Measurements from ENCODE around the gene RFX4. TPM values are rescaled to one million over a fixed set of nuclear protein-coding genes. Genes with fewer than 3 reads are reported as not detected.

Gene RFX4
- total and polyA plus RNA-seq, 2 donors, result 0.05 to 0.23 TPM

- peaks cover 0 to 2% of the 10 kb centered on the region in 2 donors for H3K9me3 ChIP-seq (ENCODE audit: control insufficient read depth in 2 of 2, insufficient read depth in 1 of 2, low read length in 1 of 2)
- H3K4me3 ChIP-seq (ENCODE audit: low read length in 2 of 2), result no peak overlapping the region
- H3K27me3 ChIP-seq (ENCODE audit: control insufficient read depth in 2 of 2, insufficient read depth in 1 of 2, low read length in 1 of 2), result peaks cover 71 to 96% of the 10 kb centered on the region in 2 donors
- no peak for DNase-seq (ENCODE audit: low read depth in 6 of 9, low spot score in 9 of 9)
- H3K4me1 ChIP-seq (ENCODE audit: control insufficient read depth in 2 of 2, insufficient read depth in 2 of 2, low read length in 2 of 2), result peaks cover 0 to 4% of the 10 kb centered on the region in 2 donors
- H3K27ac ChIP-seq (ENCODE audit: low read depth in 1 of 2, low read length in 1 of 2), result no peak overlapping the region
- no peaks in the 10 kb centered on the region for H3K36me3 ChIP-seq (ENCODE audit: control insufficient read depth in 2 of 2, insufficient read depth in 2 of 2, low read length in 1 of 2)
- 3% methylated on average over 62 of the region's 62 CpGs for WGBS
These were observed 4.2 kb downstream of the RFX4 start for GRCh38 chr12:106586803-106587684.

GRCh38 chr12:106588771-106589170 is 6.0 kb downstream of the RFX4 start:
- Histone ChIP-seq H3K36me3 (ENCODE audit: control insufficient read depth in 2 of 2, insufficient read depth in 2 of 2, low read length in 1 of 2) (no peaks in the 10 kb centered on the region), H3K27ac (ENCODE audit: low read depth in 1 of 2, low read length in 1 of 2) (no peak overlapping the region), H3K4me3 (ENCODE audit: low read length in 2 of 2) (no peak overlapping the region), H3K27me3 (ENCODE audit: control insufficient read depth in 2 of 2, insufficient read depth in 1 of 2, low read length in 1 of 2) (peaks cover 65 to 93% of the 10 kb centered on the region in 2 donors), H3K4me1 (ENCODE audit: control insufficient read depth in 2 of 2, insufficient read depth in 2 of 2, low read length in 2 of 2) (peaks cover 0 to 3% of the 10 kb centered on the region in 2 donors), H3K9me3 (ENCODE audit: control insufficient read depth in 2 of 2, insufficient read depth in 1 of 2, low read length in 1 of 2) (peaks cover 0 to 2% of the 10 kb centered on the region in 2 donors)
- DNase-seq (ENCODE audit: low read depth in 6 of 9, low spot score in 9 of 9), result no peak
- 52% methylated on average over 4 of the region's 4 CpGs for WGBS

- Histone ChIP-seq H3K9me3 (ENCODE audit: control insufficient read depth in 2 of 2, insufficient read depth in 1 of 2, low read length in 1 of 2) (no peaks in the 10 kb centered on the region), H3K27me3 (ENCODE audit: control insufficient read depth in 2 of 2, insufficient read depth in 1 of 2, low read length in 1 of 2) (peaks cover 58 to 93% of the 10 kb centered on the region in 2 donors), H3K4me3 (ENCODE audit: low read length in 2 of 2) (no peak overlapping the region), H3K4me1 (ENCODE audit: control insufficient read depth in 2 of 2, insufficient read depth in 2 of 2, low read length in 2 of 2) (no peaks in the 10 kb centered on the region), H3K36me3 (ENCODE audit: control insufficient read depth in 2 of 2, insufficient read depth in 2 of 2, low read length in 1 of 2) (no peaks in the 10 kb centered on the region), H3K27ac (ENCODE audit: low read depth in 1 of 2, low read length in 1 of 2) (no peak overlapping the region)
- 59% methylated on average over 2 of the region's 2 CpGs for WGBS
- DNase-seq (ENCODE audit: low read depth in 6 of 9, low spot score in 9 of 9), result no peak
These were observed 7.8 kb downstream of the RFX4 start for GRCh38 chr12:106590601-106591000.

- no peak for DNase-seq (ENCODE audit: low read depth in 6 of 9, low spot score in 9 of 9)
- 21% methylated on average over 17 of the region's 17 CpGs for WGBS
- H3K36me3 ChIP-seq (ENCODE audit: control insufficient read depth in 2 of 2, insufficient read depth in 2 of 2, low read length in 1 of 2), result no peaks in the 10 kb centered on the region
- H3K4me3 ChIP-seq (ENCODE audit: low read length in 2 of 2), result no peak overlapping the region
- no peaks in the 10 kb centered on the region for H3K9me3 ChIP-seq (ENCODE audit: control insufficient read depth in 2 of 2, insufficient read depth in 1 of 2, low read length in 1 of 2)
- peaks cover 45 to 62% of the 10 kb centered on the region in 2 donors for H3K27me3 ChIP-seq (ENCODE audit: control insufficient read depth in 2 of 2, insufficient read depth in 1 of 2, low read length in 1 of 2)
- H3K4me1 ChIP-seq (ENCODE audit: control insufficient read depth in 2 of 2, insufficient read depth in 2 of 2, low read length in 2 of 2), result no peaks in the 10 kb centered on the region
- no peak overlapping the region for H3K27ac ChIP-seq (ENCODE audit: low read depth in 1 of 2, low read length in 1 of 2)
These were observed 11.6 kb downstream of the RFX4 start for GRCh38 chr12:106594447-106594846.

- no peak overlapping the region for H3K27ac ChIP-seq (ENCODE audit: low read depth in 1 of 2, low read length in 1 of 2)
- WGBS, result 94% methylated on average over 3 of the region's 3 CpGs
- H3K9me3 ChIP-seq (ENCODE audit: control insufficient read depth in 2 of 2, insufficient read depth in 1 of 2, low read length in 1 of 2), result no peaks in the 10 kb centered on the region
- DNase-seq (ENCODE audit: low read depth in 6 of 9, low spot score in 9 of 9), result no peak
- H3K4me1 ChIP-seq (ENCODE audit: control insufficient read depth in 2 of 2, insufficient read depth in 2 of 2, low read length in 2 of 2), result no peaks in the 10 kb centered on the region
- no peak overlapping the region for H3K4me3 ChIP-seq (ENCODE audit: low read length in 2 of 2)
- no peaks in the 10 kb centered on the region for H3K36me3 ChIP-seq (ENCODE audit: control insufficient read depth in 2 of 2, insufficient read depth in 2 of 2, low read length in 1 of 2)
- peaks cover 45 to 54% of the 10 kb centered on the region in 2 donors for H3K27me3 ChIP-seq (ENCODE audit: control insufficient read depth in 2 of 2, insufficient read depth in 1 of 2, low read length in 1 of 2)
These were observed 12.5 kb downstream of the RFX4 start for GRCh38 chr12:106595268-106595667.

GRCh38 chr12:106598003-106598402 is 15.2 kb downstream of the RFX4 start:
- no peaks in the 10 kb centered on the region for H3K36me3 ChIP-seq (ENCODE audit: control insufficient read depth in 2 of 2, insufficient read depth in 2 of 2, low read length in 1 of 2)
- peaks cover 32 to 37% of the 10 kb centered on the region in 2 donors for H3K27me3 ChIP-seq (ENCODE audit: control insufficient read depth in 2 of 2, insufficient read depth in 1 of 2, low read length in 1 of 2)
- no peak overlapping the region for H3K27ac ChIP-seq (ENCODE audit: low read depth in 1 of 2, low read length in 1 of 2)
- H3K4me3 ChIP-seq (ENCODE audit: low read length in 2 of 2), result no peak overlapping the region
- DNase-seq (ENCODE audit: low read depth in 6 of 9, low spot score in 9 of 9), result no peak
- no peaks in the 10 kb centered on the region for H3K9me3 ChIP-seq (ENCODE audit: control insufficient read depth in 2 of 2, insufficient read depth in 1 of 2, low read length in 1 of 2)
- WGBS, result 68% methylated on average over 5 of the region's 5 CpGs
- H3K4me1 ChIP-seq (ENCODE audit: control insufficient read depth in 2 of 2, insufficient read depth in 2 of 2, low read length in 2 of 2), result no peaks in the 10 kb centered on the region

GRCh38 chr12:106599302-106599701 is 16.5 kb downstream of the RFX4 start:
- Histone ChIP-seq H3K9me3 (ENCODE audit: control insufficient read depth in 2 of 2, insufficient read depth in 1 of 2, low read length in 1 of 2) (no peaks in the 10 kb centered on the region), H3K27ac (ENCODE audit: low read depth in 1 of 2, low read length in 1 of 2) (no peak overlapping the region), H3K36me3 (ENCODE audit: control insufficient read depth in 2 of 2, insufficient read depth in 2 of 2, low read length in 1 of 2) (no peaks in the 10 kb centered on the region), H3K4me3 (ENCODE audit: low read length in 2 of 2) (no peak overlapping the region), H3K27me3 (ENCODE audit: control insufficient read depth in 2 of 2, insufficient read depth in 1 of 2, low read length in 1 of 2) (peaks cover 21 to 29% of the 10 kb centered on the region in 2 donors), H3K4me1 (ENCODE audit: control insufficient read depth in 2 of 2, insufficient read depth in 2 of 2, low read length in 2 of 2) (no peaks in the 10 kb centered on the region)
- WGBS, result 96% methylated on average over 4 of the region's 4 CpGs
- no peak for DNase-seq (ENCODE audit: low read depth in 6 of 9, low spot score in 9 of 9)

GRCh38 chr12:106600503-106600902 is 17.7 kb downstream of the RFX4 start:
- Histone ChIP-seq H3K27ac (ENCODE audit: low read depth in 1 of 2, low read length in 1 of 2) (no peak overlapping the region), H3K4me3 (ENCODE audit: low read length in 2 of 2) (no peak overlapping the region), H3K4me1 (ENCODE audit: control insufficient read depth in 2 of 2, insufficient read depth in 2 of 2, low read length in 2 of 2) (no peaks in the 10 kb centered on the region), H3K36me3 (ENCODE audit: control insufficient read depth in 2 of 2, insufficient read depth in 2 of 2, low read length in 1 of 2) (no peaks in the 10 kb centered on the region), H3K9me3 (ENCODE audit: control insufficient read depth in 2 of 2, insufficient read depth in 1 of 2, low read length in 1 of 2) (no peaks in the 10 kb centered on the region), H3K27me3 (ENCODE audit: control insufficient read depth in 2 of 2, insufficient read depth in 1 of 2, low read length in 1 of 2) (peaks cover 9 to 20% of the 10 kb centered on the region in 2 donors)
- WGBS, result 90% methylated on average over 5 of the region's 5 CpGs
- no peak for DNase-seq (ENCODE audit: low read depth in 6 of 9, low spot score in 9 of 9)

- no peak overlapping the region for H3K27ac ChIP-seq (ENCODE audit: low read depth in 1 of 2, low read length in 1 of 2)
These were observed 18.2 kb downstream of the RFX4 start for GRCh38 chr12:106601031-106601430.

More at GRCh38 chr12:106601031-106601430, 18.2 kb downstream of the RFX4 start:
- H3K9me3 ChIP-seq (ENCODE audit: control insufficient read depth in 2 of 2, insufficient read depth in 1 of 2, low read length in 1 of 2), result no peaks in the 10 kb centered on the region
- H3K27me3 ChIP-seq (ENCODE audit: control insufficient read depth in 2 of 2, insufficient read depth in 1 of 2, low read length in 1 of 2), result peaks cover 4 to 17% of the 10 kb centered on the region in 2 donors
- 94% methylated on average over 10 of the region's 10 CpGs for WGBS
- H3K36me3 ChIP-seq (ENCODE audit: control insufficient read depth in 2 of 2, insufficient read depth in 2 of 2, low read length in 1 of 2), result no peaks in the 10 kb centered on the region
- H3K4me3 ChIP-seq (ENCODE audit: low read length in 2 of 2), result no peak overlapping the region
- no peaks in the 10 kb centered on the region for H3K4me1 ChIP-seq (ENCODE audit: control insufficient read depth in 2 of 2, insufficient read depth in 2 of 2, low read length in 2 of 2)
- no peak for DNase-seq (ENCODE audit: low read depth in 6 of 9, low spot score in 9 of 9)
